GM19351 (cell line): ENCODE measurements around the gene WNT9A.
"Not testable (repeated sequence)": the region's sequence is repeated elsewhere in the genome, so short reads cannot be mapped to it uniquely, and the experiment has no call there.

Experiments
- ATAC-seq: cut with Tn5 transposase; IDR thresholded peaks from one replicate; pipeline ENCODE4 v1.9.1; 2021; ENCODE audit warnings: mild to moderate bottlenecking, moderate library complexity; ENCODE audit not compliant: unreplicated experiment

WNT9A gene

GRCh38 chr1:227888404-227889046, 59.2 kb downstream of the WNT9A start:
- ATAC-seq = no peak

- ATAC-seq = no peak
Measured at GRCh38 chr1:227887697-227888403, 59.9 kb downstream of the WNT9A start.

GRCh38 chr1:227886993-227887696, 60.6 kb downstream of the WNT9A start:
- no peak for ATAC-seq

- no peak for ATAC-seq
Measured at GRCh38 chr1:227886503-227886961, 61.2 kb downstream of the WNT9A start.

GRCh38 chr1:227885648-227886502, 61.9 kb downstream of the WNT9A start:
- ATAC-seq = no peak

- ATAC-seq = no peak
Measured at GRCh38 chr1:227885135-227885647, 62.5 kb downstream of the WNT9A start.

GRCh38 chr1:227884370-227885134, 63.2 kb downstream of the WNT9A start:
- no peak for ATAC-seq

GRCh38 chr1:227883641-227884301, 64.0 kb downstream of the WNT9A start:
- ATAC-seq = no peak

GRCh38 chr1:227883073-227883520, 64.6 kb downstream of the WNT9A start:
- no peak for ATAC-seq

GRCh38 chr1:227880342-227880924, 67.3 kb downstream of the WNT9A start:
- ATAC-seq = no peak

- ATAC-seq = not testable (repeated sequence)
Measured at GRCh38 chr1:227877810-227878209, 69.9 kb downstream of the WNT9A start.

- not testable (repeated sequence) for ATAC-seq
Measured at GRCh38 chr1:227871892-227872291, 75.8 kb downstream of the WNT9A start.

- no peak for ATAC-seq
Measured at GRCh38 chr1:227870366-227870765, 77.4 kb downstream of the WNT9A start.

GRCh38 chr1:227869851-227870305, 77.9 kb downstream of the WNT9A start:
- ATAC-seq = no peak

GRCh38 chr1:227869279-227869842, 78.4 kb downstream of the WNT9A start:
- ATAC-seq = no peak
